GM20431 (cell line): ENCODE data around the gene HNRNPU.

Experiments used
- in situ Hi-C: fragments of 300-500 bp; cut with MseI, MboI; formaldehyde crosslinking; loops from one replicate; pipeline ENCODE4 v1.15.0; 2020; ENCODE audit warnings: low sequenced_read_pairs; ENCODE audit not compliant: unreplicated experiment

Gene HNRNPU

DNA sequence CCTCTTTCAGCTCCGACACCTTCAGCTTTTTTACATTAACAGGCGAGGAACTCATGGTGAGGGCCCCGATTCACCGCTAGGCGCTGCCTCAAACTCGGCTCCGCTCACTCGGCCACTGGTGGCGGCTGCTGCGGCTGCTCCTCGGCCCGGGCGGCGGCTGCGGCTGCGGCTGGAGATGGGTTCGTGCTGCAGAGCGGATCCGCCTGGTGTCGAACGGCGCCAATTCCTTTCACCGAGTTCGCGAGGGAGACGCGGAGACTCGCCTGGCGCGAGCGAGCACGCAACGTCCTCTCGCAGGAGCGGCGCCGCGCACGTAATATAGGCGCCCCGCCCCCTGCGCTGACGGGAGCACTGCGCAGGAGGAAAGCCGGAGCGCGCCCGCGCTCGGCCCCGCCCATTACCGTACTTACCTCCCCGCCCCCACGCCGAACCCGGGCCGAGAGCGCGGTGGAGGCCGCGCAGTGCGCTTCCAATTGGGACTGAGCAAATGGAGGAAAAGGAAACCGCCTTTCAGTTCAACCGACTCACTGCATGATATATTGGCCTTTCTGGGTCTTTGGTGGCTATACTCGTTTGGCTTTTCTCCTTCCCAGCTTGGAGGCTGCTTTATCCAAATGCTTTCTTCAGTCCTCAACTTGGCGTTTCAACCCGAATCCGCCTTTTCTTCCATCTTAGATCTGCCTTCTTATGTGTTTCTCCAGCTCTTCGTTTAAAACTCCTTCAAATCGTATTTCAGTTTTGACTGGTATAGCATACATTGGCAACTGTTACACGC is at the start of gene HNRNPU:
Gene HNRNPU (minus strand): TSS at position 291 of the 775 bp plus-strand sequence. CDS start 236 bp downstream, at position 55.
- in situ Hi-C loops: no loop called here

DNA sequence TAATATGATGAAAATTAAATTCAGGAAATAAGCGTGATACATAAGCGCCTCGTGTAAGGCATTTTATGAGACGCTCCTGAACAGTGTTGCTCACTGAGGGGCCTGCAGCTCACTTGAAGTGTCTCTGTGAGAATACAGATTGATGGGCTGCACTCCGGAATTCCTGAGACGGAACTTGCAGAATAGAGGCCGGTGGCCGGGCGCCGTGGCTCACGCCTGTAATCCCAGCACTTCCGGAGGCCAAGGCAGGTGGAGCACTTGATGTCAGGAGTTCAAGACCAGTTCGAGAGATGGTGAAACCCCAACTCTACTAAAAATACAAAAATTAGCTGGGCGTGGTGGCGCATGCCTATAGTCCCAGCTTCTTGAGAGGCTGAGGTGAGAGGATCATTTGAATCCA is 49.5 kb upstream of the HNRNPU start:
- in situ Hi-C loops: no loop called here

DNA sequence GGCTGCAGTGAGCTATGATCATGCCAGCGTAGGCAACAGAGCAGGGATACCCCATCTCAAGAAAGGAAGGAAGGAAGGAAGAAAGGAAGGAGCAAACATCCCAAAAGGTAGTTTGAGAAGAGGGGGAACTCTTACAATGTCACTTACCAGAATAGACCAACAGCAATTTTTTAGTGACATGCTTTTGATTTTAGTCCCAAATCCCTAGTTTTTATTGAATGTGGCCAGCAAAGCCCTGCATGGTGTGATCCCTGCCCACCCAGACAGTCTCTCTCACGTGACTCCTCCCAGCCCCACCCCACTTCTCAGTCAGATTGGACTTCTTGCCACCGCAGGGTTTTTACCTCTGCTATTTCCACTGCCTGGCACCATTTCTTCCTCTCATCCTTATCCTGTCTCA is 39.8 kb upstream of the HNRNPU start:
- in situ Hi-C loops: no loop called here

DNA sequence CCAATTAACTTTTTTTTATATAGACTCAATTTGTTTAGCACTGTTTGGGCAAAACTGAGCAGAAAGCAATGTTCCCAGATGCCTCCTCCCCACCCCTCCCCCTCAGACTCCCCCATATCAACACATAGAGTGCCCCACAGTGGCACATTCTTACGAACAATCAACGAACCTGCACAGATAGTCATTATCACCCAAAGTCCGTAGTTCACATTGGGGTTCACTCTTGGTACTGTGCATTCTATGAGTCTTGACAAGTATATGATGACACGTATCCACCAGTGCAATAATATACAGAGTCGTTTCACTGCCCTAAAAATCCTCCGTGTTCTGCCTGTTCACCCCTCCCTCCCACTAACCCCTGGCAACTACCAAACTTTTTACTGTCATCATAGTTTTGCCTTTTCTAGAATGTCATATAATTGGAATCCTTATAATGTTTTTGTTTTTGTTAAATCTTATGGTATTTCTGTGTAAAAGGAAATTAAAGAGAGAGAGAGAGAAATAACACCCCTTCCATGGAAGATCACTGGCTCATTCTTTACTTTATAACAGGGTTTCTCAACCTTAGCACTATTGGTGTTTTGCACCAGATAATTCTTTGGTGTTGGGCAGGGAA is 37.2 kb upstream of the HNRNPU start:
- in situ Hi-C loops: no loop called here

DNA sequence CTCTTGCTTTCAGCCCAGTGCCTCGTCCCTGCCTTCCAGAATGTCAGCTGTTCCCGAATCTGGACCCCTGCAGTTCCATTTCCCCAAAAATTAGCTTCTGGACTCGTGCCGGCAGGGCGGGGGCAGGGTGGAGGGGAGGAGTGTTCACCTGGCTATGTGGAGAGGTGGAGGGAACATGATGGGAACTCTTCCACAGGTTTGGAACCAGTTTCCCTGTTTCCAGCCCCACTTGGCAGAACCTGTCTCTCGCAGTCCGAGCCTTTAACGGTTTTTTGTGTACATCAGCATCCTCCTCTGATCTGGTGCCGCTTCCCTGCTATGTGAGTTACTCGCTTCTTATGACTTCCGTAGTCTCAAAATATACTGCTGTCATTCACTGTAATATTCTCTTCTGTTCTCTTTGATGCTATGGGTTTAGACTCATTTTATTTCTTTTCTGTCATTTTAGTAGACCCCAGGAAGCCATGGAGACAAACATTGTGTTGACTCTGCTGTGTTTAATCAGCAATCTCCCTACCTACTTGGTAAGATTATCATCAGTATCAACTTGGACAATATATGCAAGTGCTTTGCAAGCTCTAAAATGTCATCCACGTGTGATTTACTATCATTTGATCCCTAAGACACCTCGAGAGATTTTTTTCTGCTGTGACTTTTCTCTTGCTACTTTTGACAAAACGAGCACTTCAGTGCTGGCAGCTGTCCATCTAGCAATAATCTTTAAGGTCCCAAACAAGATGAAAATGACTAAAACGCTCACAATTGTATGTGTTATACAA is 33.3 kb upstream of the HNRNPU start:
- in situ Hi-C loops: no loop called here

DNA sequence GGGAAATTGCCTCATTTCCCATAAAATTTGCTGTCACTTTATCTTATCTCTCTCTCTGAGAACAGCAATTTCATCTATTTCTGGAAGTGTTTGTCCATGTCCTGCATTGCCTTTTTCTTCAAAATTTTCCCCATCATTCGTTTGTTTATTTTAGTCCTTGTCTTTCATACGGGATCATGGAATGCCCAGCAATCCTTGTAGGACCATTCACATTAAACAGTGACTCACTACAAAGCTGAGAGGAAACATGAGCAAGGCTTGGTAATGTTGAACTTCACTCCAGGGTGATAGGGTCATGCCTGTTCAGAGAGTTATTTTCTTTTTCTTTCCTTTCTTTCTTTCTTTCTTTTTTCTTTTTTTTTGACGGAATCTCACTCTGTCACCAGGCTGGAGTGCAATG is 32.2 kb upstream of the HNRNPU start:
- in situ Hi-C loops: no loop called here

DNA sequence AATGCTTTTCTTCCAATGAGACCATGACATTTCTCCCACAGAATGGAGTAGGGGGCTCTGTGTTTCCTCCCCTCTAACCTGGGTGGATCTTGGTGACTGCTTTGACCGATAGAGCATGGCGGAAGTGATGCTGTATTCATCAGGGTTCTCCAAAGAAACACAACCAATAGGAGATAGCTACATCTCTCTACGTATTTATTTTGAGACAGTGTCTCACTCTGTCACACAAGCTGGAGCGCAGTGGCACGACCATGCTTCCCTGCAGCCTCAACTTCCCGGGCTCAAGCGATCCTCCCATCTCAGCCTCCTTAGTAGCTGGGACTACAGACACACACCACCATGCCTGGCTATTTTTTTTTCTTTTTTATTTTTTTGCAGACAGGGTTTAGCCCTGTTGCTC is 29.5 kb upstream of the HNRNPU start:
- in situ Hi-C loops: no loop called here

DNA sequence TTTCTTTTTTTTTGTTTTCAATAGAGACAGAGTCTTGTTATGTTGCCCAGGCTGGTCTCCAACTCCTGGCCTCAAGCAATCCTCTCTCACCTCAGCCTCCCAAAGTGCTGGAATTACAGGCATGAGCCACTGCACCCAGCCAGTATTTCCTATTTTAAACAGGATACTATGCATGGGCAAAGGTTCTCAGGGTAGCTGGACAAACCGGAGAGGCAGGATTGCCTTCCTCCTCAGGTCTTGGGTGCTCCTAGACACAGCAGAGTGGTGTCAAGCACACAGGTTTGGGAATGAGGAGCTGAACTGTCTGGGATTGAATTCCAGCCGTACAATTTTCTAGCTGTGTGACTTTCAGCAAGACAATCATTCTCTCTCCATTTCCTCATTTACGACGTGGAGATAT is 22.9 kb upstream of the HNRNPU start:
- in situ Hi-C loops: no loop called here

DNA sequence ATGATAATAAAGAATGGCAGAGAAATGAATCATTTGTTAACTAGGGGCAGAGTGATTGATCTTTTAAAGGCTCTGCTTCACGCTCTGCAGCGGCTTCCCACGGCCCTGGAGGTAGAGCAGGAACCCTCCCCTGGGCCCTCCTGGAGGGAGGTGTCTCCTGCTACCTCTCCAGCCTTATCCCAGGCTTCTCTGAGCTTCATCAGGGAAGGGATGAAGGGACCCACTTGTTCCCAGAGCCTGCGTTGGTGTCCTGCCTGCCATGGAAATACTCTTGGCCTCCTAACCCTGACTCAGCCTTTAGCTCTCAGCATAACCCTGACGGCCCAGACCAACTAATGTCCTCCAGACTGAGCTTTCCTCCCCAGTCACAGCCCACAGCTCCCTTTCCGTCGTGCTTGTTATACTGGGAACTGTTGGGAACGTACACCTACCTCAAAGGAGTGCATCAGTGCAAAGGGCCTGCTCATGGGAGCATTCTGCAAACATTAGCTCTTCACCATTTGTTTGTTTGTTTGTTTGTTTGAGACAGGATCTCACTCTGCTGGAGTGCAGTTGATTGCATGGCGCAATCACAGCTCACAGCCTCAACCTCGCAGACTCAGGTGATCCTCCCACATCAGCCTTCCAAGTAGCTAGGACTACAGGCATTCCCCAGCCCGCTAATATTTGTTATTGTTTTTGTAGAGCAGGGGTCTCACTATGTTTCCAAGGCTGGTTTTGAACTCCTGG is 17.4 kb upstream of the HNRNPU start:
- in situ Hi-C loops: no loop called here

DNA sequence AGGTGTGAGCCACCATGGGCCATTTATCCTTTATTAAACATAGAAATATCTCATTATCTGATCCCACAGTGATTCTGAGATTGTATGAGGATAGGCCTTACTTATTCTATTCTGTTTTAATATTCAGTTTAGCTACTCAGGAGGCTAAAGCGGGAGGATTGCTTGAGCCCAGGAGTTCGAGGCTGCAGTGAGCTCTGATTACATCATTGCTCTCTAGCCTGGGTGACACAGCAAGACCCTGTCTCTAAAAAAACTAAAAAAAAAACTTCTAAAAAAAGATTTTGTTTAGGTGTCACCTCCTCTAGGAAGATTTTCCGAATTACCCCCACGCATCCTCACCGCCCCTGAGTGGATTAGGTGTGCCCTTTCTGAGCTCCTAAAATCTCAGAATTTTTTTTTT is 14.3 kb upstream of the HNRNPU start:
- in situ Hi-C loops: no loop called here

DNA sequence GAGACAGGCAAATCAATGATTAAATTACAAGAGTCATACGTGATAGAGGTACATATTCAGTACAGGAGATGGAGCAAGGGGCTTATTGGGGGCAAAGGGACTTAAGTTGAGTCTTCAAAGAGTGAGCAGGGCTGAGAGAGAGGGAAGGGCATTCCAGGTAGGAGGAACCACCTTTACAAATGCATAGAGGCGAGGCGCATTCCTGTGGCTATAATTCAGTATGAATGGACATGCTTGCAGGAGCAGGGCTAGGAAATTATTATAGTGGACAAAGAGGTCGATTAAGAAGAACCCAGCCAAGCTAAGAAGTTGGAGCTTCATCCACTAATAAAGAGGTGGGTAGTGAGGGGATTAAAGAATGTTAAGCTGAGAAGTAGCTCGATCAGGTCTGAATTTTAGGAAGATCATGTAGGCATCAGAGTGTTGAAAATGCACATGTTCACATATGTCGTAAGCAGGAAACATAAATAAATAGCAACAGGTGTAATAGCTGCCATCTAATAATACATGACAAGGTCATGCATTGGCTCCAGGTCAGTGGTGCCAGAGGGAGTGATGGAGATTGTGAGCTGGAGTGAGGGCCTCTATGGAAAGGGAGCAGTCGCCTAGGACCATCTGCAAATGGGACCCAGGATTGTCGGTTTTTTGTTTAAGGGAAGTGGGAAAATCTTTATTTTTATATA is 12.0 kb upstream of the HNRNPU start:
- in situ Hi-C loops: no loop called here

DNA sequence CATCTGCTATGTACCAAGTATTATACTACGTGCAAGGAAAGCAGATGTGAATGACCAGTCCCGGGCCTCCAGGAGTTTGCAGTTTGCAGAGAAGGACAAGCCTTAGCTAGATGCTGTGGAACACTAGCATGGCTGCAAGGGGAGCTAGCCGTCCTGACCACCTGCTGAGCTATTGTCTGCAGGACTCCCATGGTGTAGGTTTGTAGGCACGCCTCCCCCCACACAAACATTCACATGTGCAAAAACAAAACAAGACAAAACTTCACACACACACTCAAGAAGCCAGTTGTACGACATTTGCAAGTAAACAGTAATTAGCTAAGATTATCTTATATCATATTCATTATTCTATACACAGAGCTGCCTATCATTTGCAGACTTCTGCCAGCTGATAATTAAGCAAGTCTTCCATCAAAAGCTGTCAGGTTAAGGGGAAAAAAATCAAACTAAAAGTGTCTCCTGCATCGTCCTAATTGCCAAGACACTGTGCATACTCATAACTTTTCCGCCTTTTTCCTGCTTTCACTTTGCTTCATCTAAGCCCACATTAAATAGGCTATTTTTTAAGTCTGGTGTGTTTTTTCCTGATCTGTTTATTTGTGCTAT is 10.7 kb upstream of the HNRNPU start:
- in situ Hi-C loops: no loop called here

DNA sequence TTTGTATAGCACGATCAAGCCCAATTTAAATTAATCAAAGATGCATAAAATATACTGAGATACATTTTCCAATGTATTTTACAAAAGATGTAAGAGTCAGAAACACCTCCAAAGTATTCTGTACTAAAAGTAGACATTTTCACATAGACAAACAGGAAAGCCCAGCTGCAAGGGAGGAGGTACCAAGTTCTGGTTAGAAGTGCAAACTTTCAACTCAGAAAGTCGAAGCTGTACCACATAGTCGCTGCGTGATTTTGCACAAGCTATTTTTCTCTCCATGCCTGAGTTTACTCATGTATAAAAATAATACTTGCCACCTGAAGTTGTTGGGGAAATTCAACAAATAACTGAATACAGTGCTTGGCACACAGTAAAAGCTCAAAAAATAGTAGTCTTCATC is 5.6 kb upstream of the HNRNPU start:
- in situ Hi-C loops: no loop called here

DNA sequence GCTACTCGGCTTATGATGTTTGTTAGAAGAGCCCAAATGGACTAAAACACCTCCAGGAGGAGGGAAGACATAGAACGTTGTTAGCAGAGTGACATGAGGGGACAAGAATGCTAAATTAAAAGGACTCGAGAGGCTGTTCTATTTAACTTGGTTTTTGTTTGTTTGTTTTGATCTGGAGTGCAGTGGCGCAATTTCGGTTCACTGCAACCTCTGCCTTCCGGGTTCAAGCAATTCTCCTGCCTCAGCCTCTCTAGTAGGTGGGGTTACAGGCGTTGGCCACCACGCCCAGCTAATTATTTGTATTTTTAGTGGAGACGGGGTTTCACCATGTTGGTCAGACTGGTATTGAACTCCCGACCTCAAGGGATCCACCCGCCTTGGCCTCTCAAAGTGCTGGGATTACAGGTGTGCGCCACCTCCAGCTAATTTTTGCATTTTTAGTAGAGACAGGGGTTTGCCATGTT is 5.1 kb upstream of the HNRNPU start:
- in situ Hi-C loops: no loop called here

DNA sequence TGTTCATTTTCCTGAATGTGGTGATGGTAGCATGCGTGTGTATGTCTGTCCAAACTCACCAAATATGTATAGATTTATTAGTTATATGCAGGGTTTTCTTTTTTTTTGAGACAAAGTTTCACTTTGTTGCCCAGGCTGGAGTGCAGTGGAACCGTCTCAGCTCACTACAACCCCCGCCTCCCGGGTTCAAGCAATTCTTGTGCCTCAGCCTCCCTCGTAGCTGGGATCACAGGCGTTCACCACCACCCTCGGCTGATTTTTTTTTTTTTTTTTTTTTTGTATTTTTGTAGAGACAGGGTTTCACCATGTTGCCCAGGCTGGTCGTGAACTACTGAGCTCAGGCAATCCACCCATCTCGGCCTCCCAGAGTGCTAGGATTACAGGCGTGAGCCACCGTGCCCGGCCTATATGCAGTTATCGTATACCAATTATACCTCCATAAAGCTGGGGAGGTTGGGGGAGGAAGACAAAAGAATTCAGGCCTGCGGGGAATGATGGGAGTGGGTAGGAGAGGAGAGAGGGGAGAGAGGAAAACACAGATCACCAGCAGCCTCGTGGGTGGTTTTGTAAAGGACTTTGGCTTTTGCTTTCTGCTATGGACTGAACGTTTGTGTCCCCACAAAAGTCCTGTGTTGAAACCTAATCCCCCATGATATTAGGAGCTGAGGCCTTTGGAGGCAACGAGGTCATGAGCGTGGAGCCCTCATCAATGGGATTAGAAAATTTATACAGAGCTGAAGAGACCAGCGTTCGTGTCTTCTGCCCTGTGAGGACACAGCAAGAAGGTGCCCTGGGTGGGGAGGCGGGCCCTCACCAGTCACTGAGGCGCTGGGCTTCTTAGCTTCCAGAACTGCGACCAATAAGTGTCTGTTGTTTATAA is 4.4 kb upstream of the HNRNPU start:
- in situ Hi-C loops: no loop called here

DNA sequence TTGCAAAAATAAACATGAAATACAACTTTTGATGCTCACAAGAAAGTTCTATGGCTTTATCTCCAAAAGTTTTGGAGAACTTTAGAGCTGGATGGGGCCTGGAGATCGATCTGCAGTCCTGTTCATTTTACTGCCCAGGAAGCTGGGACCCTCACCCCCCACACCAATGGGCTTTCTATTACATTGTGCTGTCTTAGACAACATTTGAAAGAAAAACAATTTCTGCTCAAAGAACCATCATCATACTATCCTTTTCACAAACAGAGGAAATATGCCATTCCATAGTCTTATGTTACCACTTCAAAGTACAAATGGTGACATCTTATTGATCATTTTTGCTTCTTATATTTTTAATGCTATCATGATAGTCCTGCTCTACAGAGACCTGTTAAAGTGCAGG is 2.0 kb upstream of the HNRNPU start:
- in situ Hi-C loops: no loop called here

DNA sequence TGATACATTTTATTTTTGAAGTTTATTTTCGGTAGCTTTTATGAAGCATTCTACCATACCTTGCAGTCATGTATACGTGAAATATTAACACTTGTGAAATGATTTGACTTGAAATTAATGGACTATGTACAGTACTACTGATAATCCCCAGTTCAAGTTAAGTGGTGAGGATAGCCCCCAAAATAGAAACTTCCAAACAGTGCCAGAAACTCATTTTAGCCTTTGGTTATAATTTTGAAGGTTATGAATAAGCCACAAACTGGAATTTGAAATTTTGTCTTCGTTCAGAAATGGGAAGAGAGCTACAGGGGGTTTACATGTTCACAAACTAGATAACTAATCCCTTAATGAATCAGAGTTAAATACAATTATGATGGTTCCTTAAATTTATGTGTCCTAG is 1.5 kb upstream of the HNRNPU start:
- in situ Hi-C loops: no loop called here

DNA sequence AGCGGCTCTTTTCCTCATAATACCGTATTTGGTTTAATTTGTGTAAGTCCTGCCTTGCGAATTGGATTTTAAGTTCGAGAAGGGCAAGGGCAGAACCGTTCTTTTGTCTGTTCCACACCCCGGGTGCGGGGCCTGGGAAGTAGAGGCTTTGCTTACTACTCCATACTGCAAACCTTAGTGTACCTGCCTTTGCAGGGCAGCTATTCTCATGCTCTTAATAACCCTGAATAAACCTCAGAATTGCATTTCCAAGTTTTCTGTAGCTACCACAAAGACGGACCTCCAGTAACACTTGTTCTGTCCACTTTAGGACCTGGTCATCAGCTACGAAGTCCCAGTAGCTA is 657 bp upstream of the HNRNPU start:
- in situ Hi-C loops: no loop called here
